22Rv1 (cell line): ENCODE measurements around the gene ATP8A1.

Source experiments
- ZFX ChIP-seq: fragments of 450-650 bp; IDR thresholded peaks from 2 replicates; pipeline ENCODE4 v1.6.1; 2017; ENCODE audit warnings: antibody characterized with exemption, borderline replicate concordance
- TF ChIP-seq, protein P1 (sequence below): fragments of 450-650 bp; IDR thresholded peaks from 2 replicates; pipeline ENCODE4 v1.5.1; 2017; ENCODE audit warnings: mild to moderate bottlenecking

GRCh38 chr4:42573249-42573648, 83.7 kb downstream of the ATP8A1 start:
- TF ChIP-seq, protein P1, sequence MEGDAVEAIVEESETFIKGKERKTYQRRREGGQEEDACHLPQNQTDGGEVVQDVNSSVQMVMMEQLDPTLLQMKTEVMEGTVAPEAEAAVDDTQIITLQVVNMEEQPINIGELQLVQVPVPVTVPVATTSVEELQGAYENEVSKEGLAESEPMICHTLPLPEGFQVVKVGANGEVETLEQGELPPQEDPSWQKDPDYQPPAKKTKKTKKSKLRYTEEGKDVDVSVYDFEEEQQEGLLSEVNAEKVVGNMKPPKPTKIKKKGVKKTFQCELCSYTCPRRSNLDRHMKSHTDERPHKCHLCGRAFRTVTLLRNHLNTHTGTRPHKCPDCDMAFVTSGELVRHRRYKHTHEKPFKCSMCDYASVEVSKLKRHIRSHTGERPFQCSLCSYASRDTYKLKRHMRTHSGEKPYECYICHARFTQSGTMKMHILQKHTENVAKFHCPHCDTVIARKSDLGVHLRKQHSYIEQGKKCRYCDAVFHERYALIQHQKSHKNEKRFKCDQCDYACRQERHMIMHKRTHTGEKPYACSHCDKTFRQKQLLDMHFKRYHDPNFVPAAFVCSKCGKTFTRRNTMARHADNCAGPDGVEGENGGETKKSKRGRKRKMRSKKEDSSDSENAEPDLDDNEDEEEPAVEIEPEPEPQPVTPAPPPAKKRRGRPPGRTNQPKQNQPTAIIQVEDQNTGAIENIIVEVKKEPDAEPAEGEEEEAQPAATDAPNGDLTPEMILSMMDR = no peak
- no peak for TF ChIP-seq ZFX
